Progenitor cell of endocrine pancreas (in vitro differentiated cells): Measurements from ENCODE around the gene NCAPD3. TPM values are rescaled to one million over a fixed set of nuclear protein-coding genes. Genes with fewer than 3 reads are reported as not detected.
A peak's percentile ranks its signal among the peaks of the same experiment; 100 is the strongest.
"Not testable (repeated sequence)": the region's sequence is repeated elsewhere in the genome, so short reads cannot be mapped to it uniquely, and the experiment has no call there.

Source experiments
- DNase-seq: peaks from one replicate; pipeline ENCODE4 v3.0.0; 2021; ENCODE audit warnings: low spot score; ENCODE audit not compliant: unreplicated experiment
- H3K27ac Mint-ChIP-seq: 2 replicates; pipeline ENCODE4 v1.8.0; 2021; ENCODE audit warnings: mild to moderate bottlenecking, moderate library complexity, mixed read lengths
- H3K27me3 Mint-ChIP-seq: 2 replicates; pipeline ENCODE4 v1.8.0; 2021; ENCODE audit warnings: mixed read lengths
- H3K36me3 Mint-ChIP-seq: 2 replicates; pipeline ENCODE4 v1.8.0; 2022; ENCODE audit warnings: mixed read lengths; ENCODE audit not compliant: insufficient read depth
- H3K4me1 Mint-ChIP-seq: 2 replicates; pipeline ENCODE4 v1.8.0; 2021; ENCODE audit warnings: low read depth, mixed read lengths
- H3K4me3 Mint-ChIP-seq: 2 replicates; pipeline ENCODE4 v1.8.0; 2021; ENCODE audit warnings: low read depth, mild to moderate bottlenecking, moderate library complexity, mixed read lengths
- H3K9me3 Mint-ChIP-seq: 2 replicates; pipeline ENCODE4 v1.8.0; 2021; ENCODE audit warnings: low read depth, mixed read lengths
- total RNA-seq: library from RNA; stranded (reverse); gene quantifications from 2 replicates; pipeline ENCODE4 v1.2.1, GENCODE V29; 2021
- TF ChIP-seq, protein P1 (sequence below): fragments of 200-600 bp; sonication (generic); IDR thresholded peaks from one replicate; pipeline ENCODE4 v1.5.0; 2021; ENCODE audit warnings: antibody characterized with exemption, mild to moderate bottlenecking; ENCODE audit not compliant: unreplicated experiment

NCAPD3 gene
- total RNA-seq, 1 donor from 2014 or later, result 30.0 TPM

DNA sequence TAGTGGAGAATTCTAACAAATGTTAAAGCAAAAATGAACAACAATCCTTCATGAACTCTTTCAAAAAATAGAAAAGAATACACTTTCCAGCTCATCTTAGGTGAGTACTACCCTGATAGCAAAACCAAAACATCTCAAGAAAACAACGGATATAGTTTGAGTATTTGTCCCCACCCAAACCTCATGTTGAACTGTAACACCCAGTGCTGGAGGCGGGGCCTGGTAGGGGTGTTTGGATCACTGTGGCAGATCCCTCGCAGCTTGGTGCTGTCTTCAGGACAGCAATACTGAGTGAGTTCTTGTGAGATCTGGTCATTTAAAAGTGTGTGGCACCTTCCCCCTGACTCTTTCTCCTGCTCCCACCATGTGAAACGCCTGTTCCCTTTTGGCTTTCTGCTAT lies 27.0 kb downstream of the NCAPD3 start:
- TF ChIP-seq, protein P1, sequence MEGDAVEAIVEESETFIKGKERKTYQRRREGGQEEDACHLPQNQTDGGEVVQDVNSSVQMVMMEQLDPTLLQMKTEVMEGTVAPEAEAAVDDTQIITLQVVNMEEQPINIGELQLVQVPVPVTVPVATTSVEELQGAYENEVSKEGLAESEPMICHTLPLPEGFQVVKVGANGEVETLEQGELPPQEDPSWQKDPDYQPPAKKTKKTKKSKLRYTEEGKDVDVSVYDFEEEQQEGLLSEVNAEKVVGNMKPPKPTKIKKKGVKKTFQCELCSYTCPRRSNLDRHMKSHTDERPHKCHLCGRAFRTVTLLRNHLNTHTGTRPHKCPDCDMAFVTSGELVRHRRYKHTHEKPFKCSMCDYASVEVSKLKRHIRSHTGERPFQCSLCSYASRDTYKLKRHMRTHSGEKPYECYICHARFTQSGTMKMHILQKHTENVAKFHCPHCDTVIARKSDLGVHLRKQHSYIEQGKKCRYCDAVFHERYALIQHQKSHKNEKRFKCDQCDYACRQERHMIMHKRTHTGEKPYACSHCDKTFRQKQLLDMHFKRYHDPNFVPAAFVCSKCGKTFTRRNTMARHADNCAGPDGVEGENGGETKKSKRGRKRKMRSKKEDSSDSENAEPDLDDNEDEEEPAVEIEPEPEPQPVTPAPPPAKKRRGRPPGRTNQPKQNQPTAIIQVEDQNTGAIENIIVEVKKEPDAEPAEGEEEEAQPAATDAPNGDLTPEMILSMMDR, result no peak
- H3K36me3 Mint-ChIP-seq, result peaks cover 36% of the 10 kb centered on the region
- H3K4me3 Mint-ChIP-seq, result no peak overlapping the region
- no peaks in the 10 kb centered on the region for H3K27me3 Mint-ChIP-seq
- no peak for DNase-seq
- peak overlapping the region; percentile 37 for H3K27ac Mint-ChIP-seq
- H3K4me1 Mint-ChIP-seq, result peaks cover 8% of the 10 kb centered on the region
- no peaks in the 10 kb centered on the region for H3K9me3 Mint-ChIP-seq

DNA sequence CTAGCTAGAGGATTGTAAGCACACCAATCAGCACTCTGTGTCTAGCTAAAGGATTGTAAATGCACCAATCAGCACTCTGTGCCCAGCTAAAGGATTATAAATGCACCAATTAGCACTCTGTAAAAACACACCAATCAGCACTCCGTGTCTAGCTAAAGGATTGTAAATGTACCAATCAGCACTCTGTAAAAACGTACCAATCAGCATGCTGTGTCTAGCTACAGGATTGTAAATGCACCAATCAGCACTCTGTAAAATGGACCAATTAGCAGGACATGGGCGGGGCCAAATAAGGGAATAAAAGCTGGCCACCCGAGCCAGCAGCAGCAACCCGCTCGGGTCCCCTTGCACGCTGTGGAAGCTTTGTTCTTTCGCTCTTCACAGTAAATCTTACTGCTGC lies 35.7 kb downstream of the NCAPD3 start:
- peaks cover 41% of the 10 kb centered on the region for H3K36me3 Mint-ChIP-seq
- not testable (repeated sequence) for H3K4me1 Mint-ChIP-seq, H3K9me3 Mint-ChIP-seq, H3K4me3 Mint-ChIP-seq, DNase-seq, H3K27ac Mint-ChIP-seq, H3K27me3 Mint-ChIP-seq

DNA sequence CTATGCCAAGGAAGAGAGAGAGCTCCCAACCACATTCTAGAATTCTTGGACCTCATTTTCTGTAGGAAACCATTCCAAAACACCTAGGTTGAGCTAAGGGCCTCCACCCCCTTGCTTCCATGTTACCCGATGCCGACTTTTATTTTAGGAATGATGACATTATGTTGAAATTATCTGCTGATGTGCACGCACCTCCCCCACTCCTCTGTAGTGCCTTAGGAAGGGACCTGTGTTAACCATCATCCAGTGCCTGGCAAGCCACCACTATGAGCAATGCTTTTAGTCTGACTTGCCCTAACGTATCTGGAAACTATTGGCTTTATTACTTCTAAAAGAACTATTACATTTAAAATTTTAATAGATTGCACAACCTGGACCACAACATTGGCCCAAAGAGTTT lies 42.1 kb downstream of the NCAPD3 start:
- TF ChIP-seq, protein P1, result no peak
- H3K9me3 Mint-ChIP-seq, result no peaks in the 10 kb centered on the region
- H3K36me3 Mint-ChIP-seq, result peaks cover 6% of the 10 kb centered on the region

DNA sequence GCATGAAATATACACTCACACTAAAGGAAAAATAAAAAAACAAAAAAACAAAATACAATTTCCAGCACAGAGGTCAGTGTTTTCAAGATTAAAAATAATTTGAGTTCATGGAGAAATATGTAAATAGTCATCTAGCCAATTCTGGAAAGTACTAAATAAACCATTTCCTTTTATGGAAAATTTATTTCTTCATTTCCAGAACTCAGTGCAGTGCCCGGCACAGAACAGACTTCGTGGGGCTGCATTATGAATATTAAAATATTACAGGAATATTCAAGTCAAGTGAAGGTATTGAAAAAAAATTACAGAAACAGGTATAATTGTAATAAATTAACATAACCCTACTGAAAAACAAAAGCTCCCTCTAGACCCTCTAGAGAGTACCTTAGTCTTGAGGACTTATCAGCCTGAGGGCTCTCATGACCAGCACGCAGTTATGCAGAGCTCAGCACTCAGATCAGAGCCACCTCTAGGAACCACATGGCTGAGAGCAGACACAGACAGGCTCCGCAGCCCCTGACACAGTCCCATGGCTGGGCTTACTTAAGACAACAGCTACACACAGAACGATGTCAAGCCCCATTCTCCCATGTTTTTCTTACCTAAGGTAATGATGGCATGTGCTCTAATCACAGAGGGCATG lies 45.6 kb downstream of the NCAPD3 start:
- no peaks in the 10 kb centered on the region for H3K27me3 Mint-ChIP-seq
- no peaks in the 10 kb centered on the region for H3K4me1 Mint-ChIP-seq
- no peak for DNase-seq
- no peak overlapping the region for H3K27ac Mint-ChIP-seq
- H3K4me3 Mint-ChIP-seq, result no peak overlapping the region
- TF ChIP-seq, protein P1, result no peak
- peaks cover 14% of the 10 kb centered on the region for H3K36me3 Mint-ChIP-seq
- no peaks in the 10 kb centered on the region for H3K9me3 Mint-ChIP-seq

More for the DNA sequence above, 42.1 kb downstream of the NCAPD3 start:
- Mint-ChIP-seq H3K4me1 (no peaks in the 10 kb centered on the region), H3K4me3 (no peak overlapping the region), H3K27me3 (no peaks in the 10 kb centered on the region), H3K27ac (peak overlapping the region; percentile 42)
- no peak for DNase-seq

DNA sequence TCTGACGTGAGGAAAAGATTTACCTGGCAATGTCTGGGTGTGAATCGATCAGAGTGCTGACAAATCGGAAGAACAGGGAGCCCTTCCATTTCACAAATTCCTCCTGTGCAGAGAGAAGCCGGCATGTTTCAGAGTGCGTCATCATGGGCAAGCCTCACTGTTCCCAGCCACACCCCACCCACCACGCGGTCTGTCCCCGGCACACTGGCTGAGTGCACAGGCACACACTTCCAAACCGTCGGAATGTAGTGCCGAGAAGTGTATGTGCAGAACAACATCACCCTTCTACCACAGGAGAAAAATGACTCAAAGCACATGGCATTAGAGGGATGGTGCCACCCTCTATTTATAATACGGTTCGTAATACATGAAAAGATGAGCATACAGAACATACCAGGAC lies 47.5 kb downstream of the NCAPD3 start:
- DNase-seq, result no peak
- Mint-ChIP-seq H3K4me1 (no peaks in the 10 kb centered on the region), H3K4me3 (no peak overlapping the region), H3K27ac (no peak overlapping the region), H3K9me3 (no peaks in the 10 kb centered on the region), H3K36me3 (peaks cover 26% of the 10 kb centered on the region), H3K27me3 (no peaks in the 10 kb centered on the region)
- TF ChIP-seq, protein P1, result no peak

DNA sequence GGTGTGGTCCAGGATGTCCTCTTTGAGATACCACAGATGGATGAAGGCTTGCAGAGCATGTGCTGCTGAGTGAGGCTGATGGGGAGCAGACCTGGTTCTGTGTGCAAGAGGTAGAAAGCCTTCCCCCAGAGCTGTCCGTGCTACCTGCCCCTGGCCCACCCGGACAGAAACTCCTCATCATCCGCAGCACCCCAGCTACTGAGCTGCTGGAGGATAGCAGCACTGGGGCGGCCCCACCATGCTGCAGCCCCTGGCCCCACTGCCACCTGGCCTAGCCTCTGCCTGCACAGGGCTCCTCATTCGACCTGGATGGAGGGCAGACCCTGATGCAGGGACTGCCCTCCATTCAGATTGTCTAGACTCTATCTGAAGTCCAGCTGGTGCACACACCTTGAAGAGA lies 50.5 kb downstream of the NCAPD3 start:
- H3K27ac Mint-ChIP-seq, result no peak overlapping the region
- TF ChIP-seq, protein P1, result no peak
- DNase-seq, result no peak
- H3K9me3 Mint-ChIP-seq, result peaks cover 11% of the 10 kb centered on the region
- H3K4me3 Mint-ChIP-seq, result no peak overlapping the region
- no peaks in the 10 kb centered on the region for H3K4me1 Mint-ChIP-seq
- H3K27me3 Mint-ChIP-seq, result no peaks in the 10 kb centered on the region
- peaks cover 51% of the 10 kb centered on the region for H3K36me3 Mint-ChIP-seq
